Left cardiac atrium (tissue), 4 donors: ENCODE measurements around the gene NRG2. TPM values are rescaled to one million over a fixed set of nuclear protein-coding genes. Genes with fewer than 3 reads are reported as not detected.

ENCODE experiments used
- ATAC-seq, 2 donors: fragments of 200-7000 bp; cut with Tn5 transposase; one replicate each; pipeline ENCODE4 v1.9.1; 2020; ENCODE audit warnings: mild to moderate bottlenecking in 2 of 2, moderate library complexity in 2 of 2
- DNase-seq: peaks from one replicate; pipeline ENCODE4 v3.0.0-alpha.2; 2020
- intact Hi-C, 2 donors: fragments of 100-400 bp; cut with DNase I; formaldehyde crosslinking; loops; one replicate each; pipeline versions ENCODE4 v1.14.1 to v1.15.1; 2022 to 2023
- total RNA-seq, 2 donors: library from RNA; stranded (reverse); fragmentation: NEBNext Ultra II Directional; extraction: Animal tissue kit (Norgen Biotek cat#: 25700); gene quantifications; one replicate each; pipeline ENCODE4 v1.2.1, GENCODE V29; 2021
- donor health status: DM: no; HTN: yes; CAD: no.
- donor health status: DM: no; HTN: yes; CAD: no; lungs with severe emphysema.
- donor health status: DM: yes; HTN: yes; CAD: no.
- donor health status: Dilated cardiomyopathy.

The NRG2 gene
- total RNA-seq, 2 donors from 2014 or later, result 1.1 to 1.3 TPM

GRCh38 chr5:139814704-139815280 lies 228.3 kb downstream of the NRG2 start:
- intact Hi-C loops, result no loop called here
- ATAC-seq, result no peak
- DNase-seq, result peak; percentile 10

GRCh38 chr5:139814191-139814601 lies 228.9 kb downstream of the NRG2 start:
- DNase-seq (peak; percentile 15), ATAC-seq (no peak)
- intact Hi-C loops, result no loop called here

- DNase-seq (peak; percentile 8), ATAC-seq (no peak)
- intact Hi-C loops, result no loop called here
Measured at GRCh38 chr5:139812836-139813805, 230.0 kb downstream of the NRG2 start.

- intact Hi-C loops, result no loop called here
- ATAC-seq (no peak), DNase-seq (no peak)
Measured at GRCh38 chr5:139812323-139812722, 230.8 kb downstream of the NRG2 start.

- intact Hi-C loops, result no loop called here
- ATAC-seq, result no peak
- DNase-seq, result peak; percentile 3
Measured at GRCh38 chr5:139811274-139811607, 231.9 kb downstream of the NRG2 start.

GRCh38 chr5:139810341-139811273 lies 232.5 kb downstream of the NRG2 start:
- ATAC-seq (no peak), DNase-seq (peak; percentile 12)
- intact Hi-C loops, result no loop called here

- intact Hi-C loops, result no loop called here
- DNase-seq, result peak; percentile 9
- ATAC-seq, result no peak
Measured at GRCh38 chr5:139809331-139809810, 233.7 kb downstream of the NRG2 start.

- ATAC-seq, result peak; percentile 65 to 72
- peak; percentile 33 for DNase-seq
- intact Hi-C loops, result no loop called here
Measured at GRCh38 chr5:139808481-139809330, 234.4 kb downstream of the NRG2 start.

- ATAC-seq (no peak), DNase-seq (peak; percentile 9)
- intact Hi-C loops, result no loop called here
Measured at GRCh38 chr5:139807647-139808030, 235.5 kb downstream of the NRG2 start.

GRCh38 chr5:139806726-139807646 lies 236.1 kb downstream of the NRG2 start:
- no peak for ATAC-seq
- peak; percentile 7 for DNase-seq
- intact Hi-C loops, result no loop called here

GRCh38 chr5:139806111-139806510 lies 237.0 kb downstream of the NRG2 start:
- ATAC-seq (no peak), DNase-seq (peak; percentile 9)
- intact Hi-C loops, result no loop called here

GRCh38 chr5:139805545-139805944 lies 237.6 kb downstream of the NRG2 start:
- ATAC-seq, result no peak
- intact Hi-C loops, result no loop called here
- DNase-seq, result no peak

GRCh38 chr5:139804800-139805397 lies 238.2 kb downstream of the NRG2 start:
- ATAC-seq (no peak), DNase-seq (no peak)
- intact Hi-C loops, result no loop called here

- DNase-seq (no peak), ATAC-seq (no peak)
- intact Hi-C loops, result no loop called here
Measured at GRCh38 chr5:139803978-139804377, 239.1 kb downstream of the NRG2 start.

GRCh38 chr5:139799359-139799758 lies 243.7 kb downstream of the NRG2 start:
- intact Hi-C loops, result no loop called here
- DNase-seq, result no peak
- no peak for ATAC-seq

GRCh38 chr5:139798883-139799282 lies 244.2 kb downstream of the NRG2 start:
- intact Hi-C loops, result no loop called here
- DNase-seq, result no peak
- ATAC-seq, result no peak

GRCh38 chr5:139797856-139798510 lies 245.1 kb downstream of the NRG2 start:
- intact Hi-C loops, result no loop called here
- ATAC-seq (no peak), DNase-seq (no peak)
